Upper lobe of left lung (tissue), 4 donors: ENCODE data around the gene PTEN.

Source experiments
- CTCF ChIP-seq, 6 experiments: fragments of 450-650 bp in 4 of 6; fragments of 200-600 bp in 2 of 6; sonication (generic) in 2 of 6; IDR thresholded peaks; one replicate each; pipeline ENCODE4 v1.5.1; 2016 to 2019; ENCODE audit warnings: antibody characterized with exemption in 6 of 6
- EP300 ChIP-seq, 4 donors: sonication (generic); formaldehyde crosslinking; IDR thresholded peaks; one replicate each; pipeline ENCODE4 v1.5.1; 2017; ENCODE audit warnings: antibody characterized with exemption in 4 of 4, control low read depth in 2 of 4
- POLR2A ChIP-seq, 4 donors: fragments of 450-650 bp; IDR thresholded peaks; one replicate each; pipeline ENCODE4 v1.5.1; 2016 to 2017; ENCODE audit warnings: antibody characterized with exemption in 4 of 4, mild to moderate bottlenecking in 2 of 4
- POLR2AphosphoS5 ChIP-seq, 2 donors: sonication (generic); formaldehyde crosslinking; IDR thresholded peaks; one replicate each; pipeline ENCODE4 v1.5.1; 2017; ENCODE audit warnings: antibody characterized with exemption in 2 of 2

- TF ChIP-seq CTCF (IDR thresholded peaks at IDR 0.05) (no peak), EP300 (IDR thresholded peaks at IDR 0.05) (no peak), POLR2AphosphoS5 (IDR thresholded peaks at IDR 0.05) (no peak), POLR2A (IDR thresholded peaks at IDR 0.05) (no peak)
Observed at GRCh38 chr10:88008866-88009470, 145.5 kb downstream of the PTEN start.
